Measurements from ENCODE around the gene ASCC1.
"Not testable (repeated sequence)": the region's sequence is repeated elsewhere in the genome, so short reads cannot be mapped to it uniquely, and the experiment has no call there.

The ASCC1 gene

GRCh38 chr10:72167118-72167517, 49.0 kb downstream of the ASCC1 start:
- DNase-seq = no peak

GRCh38 chr10:72164617-72165016, 51.5 kb downstream of the ASCC1 start:
- peak in 1 of 2 donors; percentile 38 for DNase-seq

- DNase-seq = no peak
These were observed 53.1 kb downstream of the ASCC1 start for GRCh38 chr10:72162978-72163377.

- no peak for DNase-seq
These were observed 57.9 kb downstream of the ASCC1 start for GRCh38 chr10:72158176-72158575.

- no peak for DNase-seq
These were observed 59.9 kb downstream of the ASCC1 start for GRCh38 chr10:72156223-72156622.

- no peak for DNase-seq
These were observed 63.8 kb downstream of the ASCC1 start for GRCh38 chr10:72152286-72152685.

GRCh38 chr10:72150746-72151478, 65.2 kb downstream of the ASCC1 start:
- DNase-seq = not testable (repeated sequence)

GRCh38 chr10:72147324-72147584, 68.8 kb downstream of the ASCC1 start:
- DNase-seq = not testable (repeated sequence)

GRCh38 chr10:72146559-72147323, 69.3 kb downstream of the ASCC1 start:
- no peak for DNase-seq

- DNase-seq = no peak
These were observed 70.0 kb downstream of the ASCC1 start for GRCh38 chr10:72146071-72146470.

- no peak for DNase-seq
These were observed 70.4 kb downstream of the ASCC1 start for GRCh38 chr10:72145657-72146056.

- DNase-seq = no peak
These were observed 75.2 kb downstream of the ASCC1 start for GRCh38 chr10:72140850-72141249.

GRCh38 chr10:72140174-72140573, 75.9 kb downstream of the ASCC1 start:
- no peak for DNase-seq

GRCh38 chr10:72137583-72137982, 78.5 kb downstream of the ASCC1 start:
- no peak for DNase-seq

- DNase-seq = not testable (repeated sequence)
These were observed 79.9 kb downstream of the ASCC1 start for GRCh38 chr10:72136225-72136624.

- DNase-seq = peak in 1 of 2 donors; percentile 22
These were observed 81.0 kb downstream of the ASCC1 start for GRCh38 chr10:72134785-72135767.

GRCh38 chr10:72133517-72133916, 82.6 kb downstream of the ASCC1 start:
- DNase-seq = no peak

GRCh38 chr10:72132854-72133253, 83.2 kb downstream of the ASCC1 start:
- DNase-seq = no peak

- no peak for DNase-seq
These were observed 88.5 kb downstream of the ASCC1 start for GRCh38 chr10:72127571-72127970.

GRCh38 chr10:72126872-72127232, 89.2 kb downstream of the ASCC1 start:
- DNase-seq = no peak

GRCh38 chr10:72126184-72126871, 89.7 kb downstream of the ASCC1 start:
- DNase-seq = peak in 1 of 2 donors; percentile 56

- DNase-seq = no peak
These were observed 91.1 kb downstream of the ASCC1 start for GRCh38 chr10:72124989-72125388.

GRCh38 chr10:72124381-72124780, 91.7 kb downstream of the ASCC1 start:
- DNase-seq = no peak
